K562 (cell line): ENCODE measurements around the gene H2AZ2. TPM values are rescaled to one million over a fixed set of nuclear protein-coding genes. Genes with fewer than 3 reads are reported as not detected.
A peak's percentile ranks its signal among the peaks of the same experiment; 100 is the strongest.

ENCODE experiments used
- ATAC-seq: fragments of 200-7000 bp; cut with Tn5 transposase; 3 replicates; pipeline ENCODE4 v1.9.1; 2020; ENCODE audit warnings: moderate library complexity
- BruUV-seq: library from RNA; stranded (reverse); fragments of 400-500 nt; replicated peaks from 2 replicates; lab custom pipeline; 2021; lab: Mats Ljungman, UMichigan
- CTCF ChIA-PET: fragments of 300-600 bp; formaldehyde crosslinking; extraction: SDS; loops from one replicate; lab custom pipeline; 2021; ENCODE audit warnings: low intra/inter-chr PET ratio; lab: Yijun Ruan, JAX
- POLR2A ChIA-PET: fragments of 300-600, 350-650 bp; sonication (Branson Sonifier 250); formaldehyde crosslinking; extraction: SDS; loops from one replicate; lab custom pipeline; 2021; ENCODE audit warnings: antibody characterized with exemption, inconsistent platforms; lab: Yijun Ruan, JAX
- DNase-seq, 4 experiments: peaks; one replicate each; pipeline versions ENCODE4 v3.0.0 to v3.0.0-alpha.2; 2011 to 2018; ENCODE audit warnings: low spot score in 3 of 4, mixed read lengths in 3 of 4; ENCODE audit errors: extremely low read depth in 1 of 4
- FAIRE-seq: peaks from 2 replicates; lab custom pipeline; 2011; peaks lifted over from hg19 to GRCh38; lab: Jason Lieb, UNC
- H2AFZ ChIP-seq: 2 replicates; pipeline ENCODE4 v1.6.0; 2011; ENCODE audit warnings: low read depth, low read length, control low read depth, inconsistent platforms
- H3K27ac ChIP-seq: fragments of 200-600 bp; 3 replicates; pipeline ENCODE4 v1.8.0; 2011; ENCODE audit warnings: low read depth, mild to moderate bottlenecking, control low read depth, inconsistent platforms, low read length, moderate library complexity, mixed read lengths; ENCODE audit errors: extremely low read depth
- H3K27me3 ChIP-seq, 2 experiments: fragments of 300-600 bp in 1 of 2; 2 replicates in 1 of 2; 3 replicates in 1 of 2; pipeline versions ENCODE4 v1.6.0 to v1.8.0; 2011; ENCODE audit warnings: inconsistent platforms in 2 of 2, low read length in 2 of 2, mild to moderate bottlenecking in 1 of 2, mixed read lengths in 1 of 2, moderate library complexity in 1 of 2; ENCODE audit not compliant: control insufficient read depth in 2 of 2, insufficient read depth in 2 of 2
- H3K36me3 ChIP-seq: fragments of 300-600 bp; 3 replicates; pipeline ENCODE4 v1.8.0; 2011; ENCODE audit warnings: mild to moderate bottlenecking, low read length, inconsistent platforms; ENCODE audit not compliant: control insufficient read depth, insufficient read depth
- H3K4me1 ChIP-seq, 2 experiments: fragments of 200-600 bp in 1 of 2; replicated peaks in 1 of 2; 2 replicates in 1 of 2; 3 replicates in 1 of 2; pipeline versions ENCODE4 v1.5.1 to v1.8.0; 2011; ENCODE audit warnings: inconsistent platforms in 2 of 2, low read length in 2 of 2, mild to moderate bottlenecking in 1 of 2, mixed read lengths in 1 of 2, moderate library complexity in 1 of 2; ENCODE audit not compliant: control insufficient read depth in 2 of 2, insufficient read depth in 2 of 2
- H3K4me2 ChIP-seq: 2 replicates; pipeline ENCODE4 v1.6.1; 2011; ENCODE audit warnings: low read length, control low read depth, inconsistent platforms, mixed read lengths; ENCODE audit not compliant: insufficient read depth
- H3K4me3 ChIP-seq: fragments of 200-600 bp; sonication (generic), shearing (Covaris generic); 2 replicates; pipeline ENCODE4 v1.5.1; 2016; ENCODE audit warnings: control low read depth, inconsistent platforms
- H3K79me2 ChIP-seq: fragments of 200-600 bp; 3 replicates; pipeline ENCODE4 v1.8.0; 2011; ENCODE audit warnings: low read length, inconsistent platforms; ENCODE audit not compliant: control insufficient read depth, insufficient read depth
- H3K9ac ChIP-seq, 2 experiments: 2 replicates each; pipeline versions ENCODE4 v1.6.0 to v1.6.1; 2011; ENCODE audit warnings: low read depth in 2 of 2, low read length in 2 of 2, control low read depth in 1 of 2, inconsistent platforms in 1 of 2, mild to moderate bottlenecking in 1 of 2, mixed read lengths in 1 of 2; ENCODE audit not compliant: insufficient read depth in 1 of 2
- H3K9me1 ChIP-seq: one replicate; pipeline ENCODE4 v1.6.0; 2011; ENCODE audit warnings: inconsistent platforms, mild to moderate bottlenecking, low read length, moderate library complexity; ENCODE audit not compliant: control insufficient read depth, insufficient read depth
- H3K9me3 ChIP-seq: replicated peaks from 2 replicates; pipeline ENCODE4 v1.5.1; 2011; ENCODE audit warnings: low read depth, low read length, inconsistent platforms; ENCODE audit not compliant: control insufficient read depth, insufficient read depth
- H4K20me1 ChIP-seq: replicated peaks from 2 replicates; pipeline ENCODE4 v1.6.1; 2011; ENCODE audit warnings: low read length, inconsistent platforms, mixed read lengths; ENCODE audit not compliant: control insufficient read depth, insufficient read depth
- DACH1 ChIP-seq: fragments of 450-650 bp; IDR thresholded peaks from 2 replicates; pipeline ENCODE4 v1.6.1; 2018; ENCODE audit not compliant: partially characterized antibody
- GABPB2 ChIP-seq: fragments of 250-450 bp; sonication (Bioruptor Pico); conservative IDR thresholded peaks from 2 replicates; pipeline ENCODE4 v1.5.1; 2021; ENCODE audit warnings: mild to moderate bottlenecking
- ZNF143 ChIP-seq: sonication (generic); formaldehyde crosslinking; IDR thresholded peaks from 2 replicates; pipeline ENCODE4 v1.9.0; 2022; ENCODE audit warnings: mild to moderate bottlenecking, missing genetic modification reagents
- WGBS: fragments of 100-300 bp; shearing (Covaris generic); methylation state at CpG from one replicate; pipeline ENCODE4 v1.1.6; 2016; ENCODE audit warnings: low coverage, mixed read lengths; ENCODE audit not compliant: insufficient coverage; ENCODE audit errors: missing lambda C conversion rate; 5-methylcytosine and 5-hydroxymethylcytosine counted together
- in situ Hi-C: fragments of 300-500 bp; cut with MboI; formaldehyde crosslinking; loops from 4 replicates; pipeline ENCODE4 v1.15.0; 2018; ENCODE audit warnings: inconsistent platforms, mixed read lengths
- intact Hi-C: fragments of 100-400 bp; cut with micrococcal nuclease; formaldehyde crosslinking; loops from 2 replicates; pipeline ENCODE4 v1.14.2; 2022
- polyA plus RNA-seq, 8 experiments: library from polyadenylated mRNA; depleted of rRNA in 4 of 8; stranded (reverse) in 5 of 8; unstranded in 3 of 8; fragments of >200 nt; fragmentation: Nextera tagmentation in 2 of 8; fragmentation: Illumina TruSeq in 1 of 8; extraction: Ambion mirVana in 2 of 8; extraction: Trizol in 1 of 8; gene quantifications; 2 replicates each; pipeline versions ENCODE4 v1.2.1 to v1.2.3, GENCODE V29; 2011 to 2014; ENCODE audit warnings: inconsistent platforms in 1 of 8, missing spikeins in 1 of 8
- total RNA-seq, 7 experiments: library from RNA; depleted of rRNA in 6 of 7; stranded (reverse); fragments of >200 nt in 6 of 7; fragmentation: Illumina TruSeq in 2 of 7; extraction: Trizol in 2 of 7; gene quantifications; 2 replicates each; pipeline versions ENCODE4 v1.2.1 to v1.2.3, GENCODE V29; 2011 to 2021; ENCODE audit warnings: low replicate concordance in 1 of 7
- TF ChIP-seq, protein P1 (sequence below): sonication (generic); IDR thresholded peaks from 2 replicates; pipeline ENCODE4 v1.6.1; 2016

H2AZ2 gene
- total and polyA plus RNA-seq, 9 of the 15 experiments (the other 6 are each of a cell fraction or from before 2014, with no cell fraction given), result 105 to 382 (median 286) TPM

DNA sequence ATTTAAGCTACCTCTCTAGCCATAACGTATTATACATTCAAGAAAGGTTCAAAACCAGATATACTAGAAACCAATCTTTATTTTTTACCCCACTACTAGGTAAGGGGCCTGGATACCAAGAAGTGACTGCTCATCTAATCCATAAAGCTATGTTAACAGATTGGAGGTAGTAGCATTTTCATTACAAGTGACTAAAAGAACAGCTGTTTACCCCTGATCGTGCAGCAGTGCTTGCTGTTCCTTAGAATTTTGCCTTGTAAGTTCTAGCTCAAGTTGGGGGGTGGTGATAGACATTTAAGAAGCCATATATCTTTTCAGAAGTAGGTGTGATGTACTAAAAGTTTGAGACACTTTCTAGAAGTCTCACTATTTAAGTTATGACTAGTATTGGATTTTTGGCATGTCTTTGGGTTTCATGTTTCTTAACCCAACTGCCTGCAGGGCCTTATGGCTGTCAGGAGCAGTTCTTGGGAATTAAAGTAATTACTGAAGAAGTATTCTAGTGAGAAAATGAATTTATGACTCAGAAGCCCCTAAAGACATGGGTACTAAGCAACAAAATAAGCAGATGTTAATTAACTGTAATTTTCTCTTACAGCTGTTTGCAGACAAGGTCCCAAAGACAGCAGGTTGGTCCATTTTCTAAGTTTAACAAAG lies 49.1 kb downstream of the H2AZ2 start:
- ATAC-seq, result no peak

More for the DNA sequence above, 49.1 kb downstream of the H2AZ2 start:
- WGBS, result 6% methylated on average over 2 of the region's 2 CpGs
- peak overlapping the region; percentile 99 for H3K4me2 ChIP-seq
- H3K79me2 ChIP-seq, result peaks cover 55% of the 10 kb centered on the region
- in situ Hi-C loops, result no loop called here
- no peak overlapping the region for H2AFZ ChIP-seq
- no peak for DNase-seq
- ChIA-PET CTCF (no interaction called here), POLR2A (interaction anchor here (0.7 to 2.9 kb wide), 13 partner anchors 10 to 281 kb away, joined by 3 to 15 read pairs (median 6); partner anchors contain the start of genes OGDH and TMED4)
- no peaks in the 10 kb centered on the region for H3K9me1 ChIP-seq
- H3K27me3 ChIP-seq, result no peaks in the 10 kb centered on the region
- H3K9ac ChIP-seq, result peak overlapping the region in 1 of 2 experiments; percentile 96; a peak in 2 of 4 replicates
- TF ChIP-seq ZNF143 (CRISPR knock-in tag) (no peak), DACH1 (peak; percentile 50), GABPB2 (CRISPR knock-in tag) (no peak)
- TF ChIP-seq, protein P1, sequence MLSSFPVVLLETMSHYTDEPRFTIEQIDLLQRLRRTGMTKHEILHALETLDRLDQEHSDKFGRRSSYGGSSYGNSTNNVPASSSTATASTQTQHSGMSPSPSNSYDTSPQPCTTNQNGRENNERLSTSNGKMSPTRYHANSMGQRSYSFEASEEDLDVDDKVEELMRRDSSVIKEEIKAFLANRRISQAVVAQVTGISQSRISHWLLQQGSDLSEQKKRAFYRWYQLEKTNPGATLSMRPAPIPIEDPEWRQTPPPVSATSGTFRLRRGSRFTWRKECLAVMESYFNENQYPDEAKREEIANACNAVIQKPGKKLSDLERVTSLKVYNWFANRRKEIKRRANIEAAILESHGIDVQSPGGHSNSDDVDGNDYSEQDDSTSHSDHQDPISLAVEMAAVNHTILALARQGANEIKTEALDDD, result peak; percentile 55
- BruUV-seq, result no TSS peak
- peak overlapping the region; percentile 56; the same call in 1 of the 2 replicates for H3K4me3 ChIP-seq
- intact Hi-C loops, result loop anchor here (5.0 kb wide), 2 partner anchors 51 to 216 kb away; partner anchors contain the start of genes TMED4 and ZMIZ2
- FAIRE-seq, result no peak
- peak overlapping the region; percentile 42; the same call in 1 of the 3 replicates for H3K27ac ChIP-seq
- peaks cover 64% of the 10 kb centered on the region for H3K36me3 ChIP-seq
- no peaks in the 10 kb centered on the region for H3K9me3 ChIP-seq
- peaks cover 32% of the 10 kb centered on the region for H4K20me1 ChIP-seq
- H3K4me1 ChIP-seq, result peaks cover 12 to 20% of the 10 kb centered on the region in 2 experiments; a peak in 4 of 5 replicates
